ENCODE measurements around the gene UBE3B.
A peak's percentile ranks its signal among the peaks of the same experiment; 100 is the strongest.

The UBE3B gene

DNA sequence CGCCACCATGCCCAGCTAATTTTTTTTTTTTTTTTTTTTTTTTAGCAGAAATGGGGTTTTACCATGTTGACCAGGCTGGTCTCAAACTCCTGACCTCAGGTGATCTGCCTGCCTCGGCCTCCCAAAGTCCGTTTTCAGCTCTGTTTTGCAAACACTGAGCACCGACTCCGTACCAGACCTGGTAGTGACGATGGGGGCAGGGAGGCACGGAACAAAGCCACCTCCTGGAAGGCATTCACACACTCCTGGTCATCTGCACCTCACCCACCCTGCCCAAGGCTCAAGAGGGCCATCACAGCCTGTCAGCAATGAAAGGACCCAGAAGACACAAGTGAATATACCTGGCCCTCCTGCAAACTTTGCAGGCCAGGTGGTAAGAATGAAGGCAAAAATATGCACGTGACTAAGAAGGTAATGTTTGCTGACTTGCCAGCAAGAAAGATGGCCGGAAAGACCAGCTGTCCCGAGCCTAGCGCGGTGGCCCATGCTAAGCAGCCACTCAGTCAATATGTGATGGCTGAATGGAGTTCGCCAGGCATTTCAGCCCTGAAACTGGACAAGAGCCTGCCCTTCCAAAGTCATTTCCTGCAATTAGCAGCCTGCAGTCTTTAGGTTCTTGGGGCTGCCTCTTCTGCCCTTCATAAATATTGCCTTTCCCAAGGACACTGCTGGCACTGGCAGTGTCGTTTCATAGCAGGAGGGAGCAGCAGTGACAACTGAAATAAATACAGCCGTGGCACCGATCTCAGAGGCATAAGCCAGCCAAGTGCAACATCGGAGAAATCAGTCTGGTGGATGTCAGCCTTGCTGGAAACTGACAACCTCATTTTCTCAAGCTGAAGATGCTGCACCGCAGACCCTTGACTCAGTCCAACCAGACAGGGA is 78.2 kb downstream of the UBE3B start:
- DNase-seq, result no peak

DNA sequence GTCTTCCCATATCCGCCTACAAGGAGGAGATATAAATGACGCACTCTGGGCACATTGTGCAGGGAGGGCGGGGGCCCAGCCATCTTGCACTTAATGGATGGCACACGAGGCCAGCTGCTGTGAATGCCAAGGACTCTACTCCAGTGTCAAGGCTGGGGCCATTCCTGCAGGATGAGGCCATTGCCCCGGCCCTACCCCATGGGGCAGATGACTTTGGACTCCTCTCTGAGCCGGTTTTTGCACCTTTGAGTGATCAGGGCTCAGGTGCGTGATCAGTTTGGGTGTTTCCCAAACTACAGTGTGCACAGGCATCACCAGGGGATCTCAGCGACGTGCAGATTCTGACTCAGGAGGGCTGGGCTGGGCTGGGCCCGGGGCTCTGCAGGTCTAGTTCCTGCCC is 79.8 kb downstream of the UBE3B start:
- no peak for DNase-seq

DNA sequence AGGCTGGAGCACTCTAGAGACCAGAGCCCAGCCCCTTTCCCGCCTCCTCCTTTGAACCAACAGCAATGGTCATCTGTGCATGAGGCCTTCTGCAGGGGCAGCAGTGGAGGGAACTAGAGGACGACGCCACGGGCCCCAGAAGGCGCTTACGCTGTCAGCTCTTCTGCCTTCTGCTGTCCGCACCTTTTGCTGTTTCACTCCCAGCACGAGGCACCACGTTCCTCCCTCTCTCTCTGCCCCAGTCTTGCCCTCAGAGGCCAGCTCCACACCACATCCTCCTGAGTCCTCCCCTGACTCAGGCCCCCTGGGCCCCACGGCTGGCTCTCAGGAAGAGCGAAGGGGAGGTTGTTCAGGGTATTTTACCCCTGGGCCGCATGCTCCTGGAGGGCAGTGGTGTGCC is 80.4 kb downstream of the UBE3B start:
- DNase-seq, result no peak

DNA sequence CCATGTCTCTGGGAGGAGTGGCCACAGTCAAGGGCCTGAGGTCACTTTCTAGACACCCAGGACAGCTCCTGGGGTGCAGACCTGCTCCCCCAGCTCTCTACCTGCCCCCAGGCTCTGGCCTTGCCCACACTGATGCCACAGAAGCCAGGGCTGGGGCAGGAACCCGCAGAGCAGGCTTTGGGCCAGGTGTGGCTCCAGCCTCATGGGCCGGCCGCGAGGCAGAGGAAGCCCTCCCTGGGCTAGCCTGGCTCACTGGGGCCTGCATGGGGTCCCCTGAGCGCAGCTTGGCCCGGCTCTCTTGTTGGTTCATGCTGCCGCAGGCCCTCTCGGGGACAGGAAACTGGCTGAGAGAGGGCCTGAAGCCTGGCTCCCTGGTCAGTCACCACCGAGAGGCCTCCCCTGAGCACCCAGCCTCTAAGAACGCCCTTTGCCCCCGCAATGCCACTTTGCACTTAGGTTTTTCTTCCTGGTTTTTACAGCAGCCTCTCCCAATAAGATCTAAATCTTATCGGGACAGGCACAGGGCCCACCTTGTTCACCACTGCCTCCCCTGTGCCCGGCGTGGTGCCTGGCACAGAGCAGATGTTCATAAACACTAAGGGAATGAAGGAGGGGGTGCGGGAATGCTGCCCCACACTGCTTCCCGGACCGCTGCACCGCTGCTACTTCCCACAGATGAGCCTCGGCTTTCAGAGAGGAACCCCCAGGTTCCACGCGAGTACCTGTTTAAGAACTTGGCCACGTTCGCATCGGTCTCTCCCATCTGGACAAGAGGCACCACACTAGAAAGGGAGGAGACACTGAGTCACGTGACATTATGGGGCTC is 81.2 kb downstream of the UBE3B start:
- no peak for DNase-seq

DNA sequence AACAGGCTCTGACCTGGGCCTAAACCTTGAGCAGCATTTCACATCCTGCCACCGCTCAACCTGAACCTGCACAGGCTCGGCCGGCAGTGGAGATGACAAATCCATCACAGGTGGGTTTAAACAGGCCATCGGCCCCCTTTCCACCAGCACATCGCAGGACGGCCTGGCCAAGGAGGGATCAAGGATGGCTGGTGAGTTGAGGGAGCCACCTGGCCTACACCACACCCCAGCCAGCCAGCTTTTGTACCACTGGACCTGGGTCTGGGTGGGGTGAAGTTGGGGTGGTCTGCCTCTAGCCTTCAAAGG is 81.7 kb downstream of the UBE3B start:
- no peak for DNase-seq

DNA sequence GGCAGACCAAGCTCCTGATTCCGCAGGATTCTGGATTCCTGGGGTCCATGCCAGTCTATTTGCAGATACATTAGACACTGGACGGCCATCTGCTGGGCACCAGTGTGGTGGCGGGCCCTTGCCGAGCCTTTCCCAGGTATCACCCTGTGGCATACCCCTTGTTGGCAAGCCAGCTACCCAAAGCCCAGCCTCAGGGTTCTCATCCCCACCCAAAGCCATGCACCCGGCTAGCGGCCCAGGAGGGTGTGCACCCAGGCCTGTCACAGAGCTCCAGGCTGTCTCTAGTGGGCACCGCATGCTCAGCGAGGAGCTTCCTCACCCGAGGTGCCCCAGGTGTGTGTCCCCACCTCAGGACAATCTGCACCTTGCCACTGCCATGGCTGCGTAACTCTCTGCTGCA is 82.2 kb downstream of the UBE3B start:
- DNase-seq, result no peak

DNA sequence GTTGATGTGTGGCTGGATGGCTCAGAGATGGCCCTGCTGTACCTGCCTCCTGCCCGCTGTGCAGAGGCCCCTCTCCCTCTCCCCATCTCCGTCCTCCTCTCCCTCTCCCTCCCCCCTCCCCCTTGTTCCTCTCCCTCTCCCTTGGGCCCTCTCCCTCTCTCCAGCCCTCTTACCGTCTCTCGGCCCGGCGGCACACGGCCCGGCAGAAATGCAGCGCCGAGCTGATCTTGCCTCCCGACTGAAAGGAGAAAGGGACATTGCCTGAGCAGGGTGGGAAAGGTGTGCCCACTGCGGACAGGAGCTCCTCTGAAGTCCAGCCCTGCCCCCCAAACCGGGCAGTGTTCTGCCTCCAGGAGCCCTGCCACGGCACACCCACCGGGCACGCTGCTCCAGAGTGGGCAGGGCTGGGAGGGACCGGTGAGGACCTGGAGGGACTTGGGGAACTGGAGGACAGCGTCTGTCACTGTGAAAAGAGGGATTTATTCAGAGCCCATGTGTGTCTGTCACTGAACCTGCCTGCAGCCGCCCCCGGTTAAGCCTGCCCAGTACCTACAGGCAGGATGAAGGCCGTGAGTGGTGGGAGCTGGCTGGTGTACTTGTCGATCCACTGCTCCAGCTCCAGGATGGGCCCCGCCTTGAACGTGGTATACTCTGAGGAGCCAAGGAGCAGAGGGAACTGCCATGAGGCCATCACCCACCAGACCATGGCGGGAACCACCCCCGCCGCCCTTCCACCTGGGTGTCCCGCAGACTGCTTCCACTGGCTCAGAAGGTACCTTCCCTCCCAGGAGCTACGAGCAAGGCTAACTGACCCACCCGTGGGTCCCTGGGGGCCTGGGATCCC is 83.7 kb downstream of the UBE3B start:
- no peak for DNase-seq

DNA sequence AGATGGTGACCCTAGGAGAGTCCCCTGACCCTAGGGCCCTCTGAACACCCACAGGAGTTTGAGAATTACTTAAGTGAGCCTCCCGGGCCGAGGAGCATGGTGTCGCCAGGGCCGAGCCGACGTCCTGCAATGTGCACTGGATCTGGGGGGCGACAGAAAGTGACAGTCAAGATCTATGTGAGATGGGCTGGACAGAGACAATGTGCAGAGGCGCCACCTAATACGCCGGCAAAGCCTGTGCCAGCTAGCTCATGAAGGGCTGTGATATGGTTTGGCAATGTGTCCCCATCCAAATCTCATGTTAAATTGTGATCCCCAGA is 84.2 kb downstream of the UBE3B start:
- no peak for DNase-seq

DNA sequence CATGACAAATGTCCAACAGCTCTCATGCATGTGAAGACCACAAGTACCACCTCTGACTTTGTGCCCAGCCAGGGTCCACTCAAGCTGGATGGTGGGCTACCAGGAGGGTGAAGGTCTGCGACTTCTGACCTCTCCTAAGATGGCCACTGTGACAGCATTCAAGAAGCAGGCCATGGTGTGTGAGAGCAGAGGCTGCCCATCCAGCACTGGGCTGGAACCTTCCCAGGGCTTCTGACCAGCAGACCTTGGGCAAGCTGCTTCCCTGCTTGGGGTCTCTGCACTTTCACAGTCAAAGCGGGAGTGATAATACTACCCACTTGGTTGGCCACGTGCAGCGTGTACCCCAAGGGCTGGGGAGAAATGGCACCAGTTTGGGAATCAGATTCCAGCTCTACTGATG is 85.4 kb downstream of the UBE3B start:
- DNase-seq, result no peak

DNA sequence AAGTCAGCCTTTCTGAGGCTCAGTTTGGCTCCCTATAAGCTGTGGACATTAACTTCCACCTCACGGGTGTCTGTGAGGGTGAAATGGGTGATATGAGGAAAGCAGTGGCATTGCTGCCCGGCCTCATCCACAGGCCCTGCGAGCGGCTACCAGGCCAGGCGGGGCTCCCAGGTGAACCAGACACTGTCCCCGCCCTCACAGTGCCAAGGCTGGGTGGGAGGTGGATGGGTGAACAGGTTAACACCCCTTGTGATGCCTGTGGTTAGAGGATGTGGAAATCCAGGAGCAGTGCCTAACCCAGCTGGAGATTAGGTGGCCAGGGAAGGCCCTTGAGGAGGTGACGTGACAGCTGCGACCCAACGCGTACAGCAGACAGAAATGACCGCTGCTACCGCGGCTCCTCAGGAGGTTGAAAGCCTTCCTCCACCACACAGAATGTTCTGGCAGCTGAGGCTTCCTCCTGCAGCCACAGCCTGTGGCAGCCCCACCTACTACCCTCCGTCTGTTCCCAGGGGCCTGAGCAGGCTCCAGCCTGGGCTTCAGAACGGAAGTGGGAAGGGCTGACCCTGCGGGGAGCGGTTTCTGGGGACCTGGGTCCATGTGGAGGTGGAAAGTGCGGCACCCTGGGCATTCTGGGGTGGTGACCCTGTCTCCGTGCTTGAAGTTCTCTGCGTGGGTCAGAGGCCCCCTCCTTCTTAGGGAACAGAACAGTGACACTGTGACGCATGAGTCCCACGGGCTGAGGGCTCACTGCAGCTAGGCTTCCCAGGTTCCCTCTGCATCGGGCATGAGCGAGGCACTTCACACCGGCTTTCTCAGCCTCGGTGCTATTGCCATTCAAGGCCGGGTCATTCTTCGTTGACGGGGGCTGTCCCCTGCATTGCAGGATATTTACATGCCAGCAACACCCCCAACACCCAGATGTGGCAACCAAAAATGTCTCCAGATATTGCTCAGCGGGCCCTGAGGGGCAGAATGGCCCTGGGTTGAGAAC is 86.2 kb downstream of the UBE3B start:
- no peak for DNase-seq

DNA sequence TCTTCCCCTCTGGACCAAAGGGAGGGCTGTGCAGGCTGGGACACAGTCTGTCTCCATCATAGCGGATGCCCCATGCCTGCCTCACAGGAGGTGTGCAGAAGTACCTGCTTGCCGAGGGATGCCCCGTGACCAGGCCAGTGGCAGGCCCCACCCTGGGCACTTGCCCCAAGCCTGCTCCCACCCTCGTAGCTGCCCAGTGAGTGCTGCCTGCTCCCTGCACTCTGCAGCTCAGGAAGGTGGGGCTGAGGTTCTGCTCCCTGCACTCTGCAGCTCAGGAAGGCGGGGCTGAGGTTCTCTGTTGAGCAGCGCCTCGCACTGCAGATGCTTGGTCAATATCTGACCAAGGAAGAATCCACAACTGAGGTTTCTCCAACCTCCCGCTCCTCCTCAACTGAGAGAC is 89.0 kb downstream of the UBE3B start:
- DNase-seq, result no peak

DNA sequence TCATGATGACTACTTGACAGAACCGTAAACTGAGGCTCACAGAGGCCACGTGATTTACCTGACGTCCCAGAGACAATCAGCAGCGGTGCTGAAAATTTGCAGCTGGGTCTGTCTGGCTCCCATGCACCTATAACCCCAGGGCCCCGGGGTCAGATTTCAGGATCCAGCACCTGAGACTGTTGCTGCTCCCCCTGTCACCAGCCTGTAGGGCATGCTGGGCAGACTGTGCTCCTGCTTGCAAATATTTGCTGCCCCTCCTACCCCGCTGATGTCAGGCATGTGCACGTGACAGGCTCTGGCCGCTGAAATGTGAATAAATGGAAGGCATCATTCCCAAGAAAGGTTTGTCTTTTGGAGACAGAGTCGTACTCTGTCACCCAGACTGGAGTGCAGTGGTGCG is 89.9 kb downstream of the UBE3B start:
- DNase-seq, result no peak

DNA sequence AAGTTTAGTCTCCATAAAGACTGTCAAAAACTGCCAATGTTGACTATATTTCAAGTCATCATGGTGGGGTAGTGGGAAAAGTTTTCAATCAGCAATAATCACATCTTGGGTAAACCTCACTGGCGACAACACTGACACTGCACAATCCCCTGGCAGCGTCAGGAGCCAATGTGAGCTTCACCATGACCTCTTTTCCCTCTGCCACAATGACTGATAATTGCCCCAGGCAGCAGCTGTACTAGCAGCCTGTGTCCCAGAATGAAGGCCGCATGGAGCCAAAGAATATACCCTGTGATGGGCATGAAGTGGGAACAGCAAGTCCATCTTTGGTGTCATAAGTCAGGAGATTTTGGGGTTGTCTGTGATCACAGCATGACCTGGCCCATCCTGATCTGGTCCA is 90.5 kb downstream of the UBE3B start:
- no peak for DNase-seq

DNA sequence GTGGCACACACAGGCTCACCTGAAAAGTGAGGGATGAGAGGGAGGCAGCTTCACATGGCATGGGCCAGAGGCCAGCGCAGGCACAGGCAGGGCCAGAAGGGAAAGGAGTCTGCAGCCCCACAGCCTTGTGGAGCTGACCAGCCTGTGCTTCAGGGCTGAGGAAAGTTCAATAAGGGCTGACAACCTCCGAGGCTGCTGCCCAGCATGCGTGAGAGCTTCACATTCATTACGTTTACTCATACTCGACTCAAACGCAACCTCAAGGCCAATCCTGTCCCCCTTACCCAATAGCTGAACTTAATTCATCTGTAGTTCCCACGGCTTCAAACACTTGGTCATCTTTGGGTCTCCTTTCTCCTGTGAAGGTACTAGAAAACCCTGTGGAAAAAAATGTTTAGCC is 91.1 kb downstream of the UBE3B start:
- DNase-seq, result no peak

DNA sequence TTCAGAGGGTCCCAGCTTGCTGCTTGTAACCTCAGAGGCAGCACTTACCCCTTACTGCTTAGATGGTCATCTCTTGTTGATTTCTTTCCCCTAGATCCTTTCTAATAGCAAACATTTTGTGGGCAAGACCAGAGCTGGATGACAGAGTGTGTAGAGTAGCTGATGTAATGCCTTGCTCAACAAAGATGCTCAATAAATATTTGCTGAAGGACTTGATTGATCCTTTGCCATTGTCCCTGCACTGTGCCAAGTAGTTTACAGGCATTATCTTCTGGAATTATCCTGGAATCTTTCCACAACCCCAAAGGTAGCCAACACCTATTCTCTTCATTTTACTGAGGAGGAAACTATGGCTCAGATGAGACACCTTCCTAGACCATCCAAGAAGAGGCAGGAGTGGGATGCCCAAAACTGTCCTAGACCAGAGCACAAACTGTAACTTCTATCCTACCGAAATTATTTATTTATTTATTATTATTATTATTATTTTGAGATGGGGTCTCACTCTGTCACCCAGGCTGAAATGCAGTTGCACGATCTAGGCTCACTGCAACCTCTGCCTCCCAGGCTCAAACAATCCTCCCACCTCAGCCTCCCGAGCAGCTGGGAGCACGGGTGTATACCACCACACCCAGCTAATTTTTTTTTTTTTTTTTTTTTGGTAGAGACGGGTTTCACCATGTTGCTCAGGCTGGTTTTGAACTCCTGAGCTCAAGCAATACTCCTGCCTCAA is 94.5 kb downstream of the UBE3B start:
- no peak for DNase-seq

DNA sequence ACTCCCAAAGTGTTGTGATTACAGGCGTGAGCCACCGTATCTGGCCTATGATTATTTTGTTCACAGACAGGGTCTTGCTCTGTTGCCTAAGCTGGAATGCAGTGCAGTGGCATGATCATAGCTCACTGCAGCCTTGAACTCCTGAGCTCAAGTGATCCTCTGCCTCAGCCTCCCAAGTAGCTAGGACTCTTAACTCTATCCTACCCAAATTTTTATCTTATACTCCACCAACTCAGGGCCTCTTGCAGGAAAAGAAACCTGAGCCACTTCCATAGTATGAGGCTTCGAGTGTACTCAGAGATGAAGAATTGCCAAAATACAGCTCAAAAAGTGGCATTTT is 95.0 kb downstream of the UBE3B start:
- no peak for DNase-seq

DNA sequence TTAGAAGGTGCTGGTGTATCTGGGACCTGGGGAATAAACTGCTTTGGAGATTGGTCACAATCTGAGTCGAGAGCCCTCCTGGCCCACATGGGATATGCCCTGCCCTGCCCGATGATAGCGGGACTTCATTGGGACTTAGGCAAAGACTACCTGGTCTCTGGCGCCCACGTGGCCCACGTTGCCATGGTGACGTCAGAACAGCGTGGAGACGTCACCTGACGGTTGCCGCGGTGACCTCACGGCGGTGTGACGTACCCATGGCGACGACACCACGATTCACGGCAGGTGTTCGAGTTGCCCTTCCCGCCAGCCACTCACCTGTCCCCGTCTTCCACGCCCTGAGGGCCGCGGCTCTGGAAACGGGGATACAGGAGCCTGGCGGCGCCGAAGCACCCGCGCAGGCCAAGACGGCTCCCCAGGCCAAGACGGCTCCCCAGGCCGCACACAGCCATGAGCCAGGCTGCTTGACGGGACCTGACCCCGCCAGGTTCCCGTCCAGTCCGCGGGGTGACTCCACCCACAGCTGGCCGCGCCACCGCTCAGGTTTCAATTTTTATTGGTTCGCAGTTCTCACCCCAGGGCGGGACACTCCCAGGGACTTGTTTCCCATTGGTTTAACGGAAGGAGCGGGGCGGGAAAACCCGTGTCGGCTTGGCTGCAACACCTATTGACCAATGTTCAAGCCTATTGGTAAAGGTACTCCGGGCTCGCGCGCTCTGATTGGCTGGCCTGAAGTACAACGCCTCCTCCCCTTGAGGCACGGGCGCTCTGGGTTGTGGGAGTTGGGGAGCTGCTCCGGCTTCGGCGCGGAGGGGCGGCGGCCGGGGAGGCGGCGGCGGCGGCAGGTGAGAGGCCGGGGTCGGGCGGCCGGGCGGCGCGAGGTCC is 95.8 kb downstream of the UBE3B start, which contains the start of the genes MMAB and MVK:
MMAB (minus strand) TSS at position 476 of the 885 bp plus-strand sequence; CDS start at position 452, 24 bp downstream.
MVK (plus strand) TSS at position 766 of the 885 bp plus-strand sequence. CDS start 1,029 bp downstream, outside the sequence.
- peak; percentile 100 for DNase-seq

DNA sequence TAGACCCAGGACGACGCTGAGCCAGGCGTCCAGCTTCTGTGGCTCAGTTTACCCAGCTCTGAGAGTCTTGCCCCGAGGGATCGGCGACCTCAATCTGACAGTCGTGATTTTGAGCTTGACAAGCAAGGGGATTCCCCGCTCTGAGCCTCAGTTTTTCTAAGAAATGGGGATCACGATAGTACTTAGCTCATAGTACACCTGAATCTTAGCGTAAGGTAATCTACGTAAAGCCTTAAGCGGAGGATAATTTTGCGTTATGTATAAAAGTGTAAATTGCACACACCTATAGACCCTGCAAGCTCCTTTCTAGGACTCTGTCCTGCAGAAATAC is 96.4 kb downstream of the UBE3B start:
- DNase-seq, result no peak

DNA sequence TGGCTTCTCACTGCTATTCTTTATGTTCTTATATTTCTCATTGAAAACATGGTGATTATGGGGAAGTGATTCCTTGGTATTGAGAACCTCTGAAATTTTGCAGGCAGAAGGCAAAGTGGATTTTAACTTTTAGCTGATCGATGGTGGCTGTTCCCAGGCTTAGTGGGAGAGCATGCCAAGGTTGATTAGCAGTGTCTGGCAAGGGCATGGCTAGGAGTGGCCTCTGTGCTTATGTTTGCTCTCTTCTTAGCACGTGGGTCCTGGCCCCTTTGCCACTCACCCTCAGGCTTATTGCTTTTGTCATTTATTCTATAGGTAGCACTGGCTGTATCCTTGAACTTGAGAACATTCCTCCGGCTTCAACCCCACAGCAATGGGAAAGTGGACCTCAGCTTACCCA is 98.2 kb downstream of the UBE3B start:
- DNase-seq, result no peak

DNA sequence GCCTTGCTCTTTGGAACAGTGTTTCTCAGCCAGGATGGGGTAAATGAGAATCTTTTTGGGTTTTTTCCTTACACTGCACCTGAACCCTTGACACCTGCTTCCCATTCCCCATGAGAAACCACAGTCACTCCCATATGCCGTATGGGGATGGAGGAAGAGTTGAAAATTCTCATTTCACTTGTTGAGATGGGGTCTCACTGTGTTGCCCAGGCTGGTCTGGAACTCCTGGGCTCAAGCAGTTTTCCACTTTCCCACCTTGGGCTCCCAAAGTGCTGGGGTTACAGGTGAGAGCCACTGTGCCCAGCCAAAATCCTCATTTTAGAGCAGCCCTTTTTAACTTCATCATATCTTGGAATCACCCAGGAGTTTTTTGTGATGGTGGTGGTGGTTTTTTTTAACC is 99.9 kb downstream of the UBE3B start:
- no peak for DNase-seq
